Loucy (cell line): ENCODE results near the gene CCDC40.

Experiments
- EZH2phosphoT487 ChIP-seq: fragments of 200-600 bp; IDR thresholded peaks from 2 replicates; pipeline ENCODE4 v1.6.1; 2018; ENCODE audit warnings: antibody characterized with exemption, mild to moderate bottlenecking, moderate library complexity, borderline replicate concordance
- TF ChIP-seq, protein P1 (sequence below): fragments of 200-600 bp; sonication (generic); conservative IDR thresholded peaks from 2 replicates; pipeline ENCODE4 v1.5.1; 2014; ENCODE audit warnings: mild to moderate bottlenecking, antibody characterized with exemption, low read length

DNA sequence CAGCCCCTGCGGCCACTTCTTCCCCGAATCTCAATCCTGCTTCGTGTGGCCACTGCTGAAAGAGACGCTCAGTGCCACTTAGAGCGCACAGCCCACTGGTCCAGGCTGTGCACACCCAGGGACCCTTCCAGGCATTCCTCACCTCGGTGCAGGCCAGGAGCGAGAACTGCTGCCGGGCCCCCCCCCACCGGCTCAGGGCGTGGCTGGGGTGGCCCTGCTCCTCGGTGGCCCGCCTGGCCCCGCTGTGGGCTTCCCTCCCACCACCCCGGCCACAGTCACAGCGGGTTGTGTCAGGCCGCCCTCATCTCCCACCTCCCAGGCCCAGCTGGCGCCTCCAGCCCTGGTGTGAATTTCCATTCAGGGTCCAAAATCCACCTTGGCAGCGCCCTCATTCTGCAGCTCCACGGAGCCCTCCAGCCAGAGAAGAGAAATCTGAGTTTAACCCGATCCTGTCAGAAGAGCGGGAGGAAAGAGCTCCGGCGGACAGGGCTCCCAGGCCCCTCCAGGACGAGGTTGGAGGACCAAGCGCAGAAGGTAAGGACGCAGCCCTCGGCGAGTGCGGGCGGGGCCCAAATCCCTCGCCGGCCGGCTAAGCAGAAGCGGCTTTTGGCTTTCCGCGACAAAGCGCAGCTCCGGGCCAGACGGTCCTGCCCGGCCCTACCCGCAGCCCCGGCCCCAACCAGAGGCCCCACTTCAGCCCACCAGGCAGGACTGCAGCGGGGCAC, 12.8 kb upstream of the CCDC40 start:
- TF ChIP-seq, protein P1, sequence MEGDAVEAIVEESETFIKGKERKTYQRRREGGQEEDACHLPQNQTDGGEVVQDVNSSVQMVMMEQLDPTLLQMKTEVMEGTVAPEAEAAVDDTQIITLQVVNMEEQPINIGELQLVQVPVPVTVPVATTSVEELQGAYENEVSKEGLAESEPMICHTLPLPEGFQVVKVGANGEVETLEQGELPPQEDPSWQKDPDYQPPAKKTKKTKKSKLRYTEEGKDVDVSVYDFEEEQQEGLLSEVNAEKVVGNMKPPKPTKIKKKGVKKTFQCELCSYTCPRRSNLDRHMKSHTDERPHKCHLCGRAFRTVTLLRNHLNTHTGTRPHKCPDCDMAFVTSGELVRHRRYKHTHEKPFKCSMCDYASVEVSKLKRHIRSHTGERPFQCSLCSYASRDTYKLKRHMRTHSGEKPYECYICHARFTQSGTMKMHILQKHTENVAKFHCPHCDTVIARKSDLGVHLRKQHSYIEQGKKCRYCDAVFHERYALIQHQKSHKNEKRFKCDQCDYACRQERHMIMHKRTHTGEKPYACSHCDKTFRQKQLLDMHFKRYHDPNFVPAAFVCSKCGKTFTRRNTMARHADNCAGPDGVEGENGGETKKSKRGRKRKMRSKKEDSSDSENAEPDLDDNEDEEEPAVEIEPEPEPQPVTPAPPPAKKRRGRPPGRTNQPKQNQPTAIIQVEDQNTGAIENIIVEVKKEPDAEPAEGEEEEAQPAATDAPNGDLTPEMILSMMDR = no peak
- no peak for TF ChIP-seq EZH2phosphoT487
